Astrocyte (in vitro differentiated cells and primary cell): ENCODE measurements around the gene CA6.

Experiments used
- EZH2 ChIP-seq: IDR thresholded peaks from 2 replicates; pipeline ENCODE4 v1.6.1; 2012; ENCODE audit warnings: mild to moderate bottlenecking, low read length, inconsistent platforms; ENCODE audit not compliant: insufficient read depth
- TF ChIP-seq, protein P1 (sequence below): IDR thresholded peaks from 2 replicates; pipeline ENCODE4 v1.5.1; 2011; ENCODE audit warnings: low read depth, mild to moderate bottlenecking, inconsistent platforms, low read length, moderate library complexity; ENCODE audit not compliant: insufficient read depth

DNA sequence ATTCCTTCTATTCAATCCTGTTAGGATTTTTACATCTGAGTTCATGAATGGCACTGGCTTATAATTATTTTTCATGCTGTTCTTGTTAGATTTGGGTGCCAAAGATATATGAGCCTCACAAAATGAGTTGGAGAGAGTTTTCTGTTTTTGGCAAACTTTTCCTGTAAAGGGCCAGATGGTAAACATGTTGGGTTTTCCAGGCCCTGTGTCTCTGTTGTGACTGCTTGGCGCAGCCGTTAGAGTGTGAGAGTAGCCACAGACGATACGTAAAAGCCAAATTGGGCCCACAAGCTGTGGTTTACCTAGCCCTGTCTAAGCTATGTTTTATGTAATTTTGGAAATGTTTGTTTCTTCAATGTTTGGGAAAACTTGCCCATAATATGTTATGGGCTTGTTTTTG lies 15.6 kb upstream of the CA6 start:
- TF ChIP-seq, protein P1, sequence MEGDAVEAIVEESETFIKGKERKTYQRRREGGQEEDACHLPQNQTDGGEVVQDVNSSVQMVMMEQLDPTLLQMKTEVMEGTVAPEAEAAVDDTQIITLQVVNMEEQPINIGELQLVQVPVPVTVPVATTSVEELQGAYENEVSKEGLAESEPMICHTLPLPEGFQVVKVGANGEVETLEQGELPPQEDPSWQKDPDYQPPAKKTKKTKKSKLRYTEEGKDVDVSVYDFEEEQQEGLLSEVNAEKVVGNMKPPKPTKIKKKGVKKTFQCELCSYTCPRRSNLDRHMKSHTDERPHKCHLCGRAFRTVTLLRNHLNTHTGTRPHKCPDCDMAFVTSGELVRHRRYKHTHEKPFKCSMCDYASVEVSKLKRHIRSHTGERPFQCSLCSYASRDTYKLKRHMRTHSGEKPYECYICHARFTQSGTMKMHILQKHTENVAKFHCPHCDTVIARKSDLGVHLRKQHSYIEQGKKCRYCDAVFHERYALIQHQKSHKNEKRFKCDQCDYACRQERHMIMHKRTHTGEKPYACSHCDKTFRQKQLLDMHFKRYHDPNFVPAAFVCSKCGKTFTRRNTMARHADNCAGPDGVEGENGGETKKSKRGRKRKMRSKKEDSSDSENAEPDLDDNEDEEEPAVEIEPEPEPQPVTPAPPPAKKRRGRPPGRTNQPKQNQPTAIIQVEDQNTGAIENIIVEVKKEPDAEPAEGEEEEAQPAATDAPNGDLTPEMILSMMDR: no peak
- no peak for TF ChIP-seq EZH2
